GOT3 (cell line): ENCODE data around the gene ZNF423.
"Not testable (repeated sequence)": the region's sequence is repeated elsewhere in the genome, so short reads cannot be mapped to it uniquely, and the experiment has no call there.

Experiments
- DNase-seq: peaks from one replicate; lab custom pipeline; 2025; ENCODE audit warnings: mixed read lengths; lab: John Stamatoyannopoulos, UW

The ZNF423 gene

DNA sequence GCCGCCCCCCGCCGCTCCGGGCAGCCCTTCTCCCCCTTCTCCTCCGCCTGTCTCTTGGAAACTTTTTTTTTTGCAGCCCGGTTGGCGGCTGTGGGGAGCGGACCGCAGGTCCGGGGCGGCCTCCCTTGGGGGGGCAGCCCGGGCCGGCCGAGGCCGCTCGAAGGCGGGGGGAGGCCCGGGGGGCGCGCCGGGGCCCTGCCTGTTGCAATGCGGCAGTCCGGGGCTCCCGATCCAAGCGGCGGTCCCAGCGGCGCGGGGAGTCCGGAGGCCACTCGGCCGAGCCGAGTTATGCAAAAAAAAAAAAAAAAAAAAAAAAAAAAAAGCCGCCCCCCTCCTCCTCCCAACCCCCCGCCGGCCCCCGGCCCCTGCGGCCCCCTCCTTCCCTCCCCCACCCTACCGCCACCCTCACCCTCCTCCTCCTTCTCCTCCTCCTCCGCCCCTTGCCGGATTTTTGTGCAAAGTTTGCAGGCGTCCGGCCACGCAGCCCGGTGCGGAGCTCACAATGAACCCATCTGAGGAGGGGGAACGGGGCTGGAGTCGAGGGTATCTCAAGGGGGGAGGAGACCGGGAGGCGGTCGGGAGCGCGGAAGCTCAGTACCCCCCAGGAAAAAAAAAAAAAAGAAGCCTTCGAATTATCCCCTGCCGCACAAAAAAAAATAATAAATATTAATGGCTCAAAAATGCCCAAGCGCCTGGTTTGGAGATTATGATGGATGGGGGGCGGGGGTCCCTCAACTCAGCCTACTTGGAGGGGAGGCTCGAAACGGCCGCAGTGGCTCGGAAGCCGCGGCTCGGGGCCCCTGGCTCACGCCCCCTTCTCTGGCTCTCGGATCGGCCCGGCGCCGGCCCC, at the start of gene ZNF423:
Gene ZNF423, minus strand, starts transcription at position 291 of the 850 bp plus-strand sequence. CDS start 338 bp downstream, outside the sequence.
- DNase-seq = no peak

DNA sequence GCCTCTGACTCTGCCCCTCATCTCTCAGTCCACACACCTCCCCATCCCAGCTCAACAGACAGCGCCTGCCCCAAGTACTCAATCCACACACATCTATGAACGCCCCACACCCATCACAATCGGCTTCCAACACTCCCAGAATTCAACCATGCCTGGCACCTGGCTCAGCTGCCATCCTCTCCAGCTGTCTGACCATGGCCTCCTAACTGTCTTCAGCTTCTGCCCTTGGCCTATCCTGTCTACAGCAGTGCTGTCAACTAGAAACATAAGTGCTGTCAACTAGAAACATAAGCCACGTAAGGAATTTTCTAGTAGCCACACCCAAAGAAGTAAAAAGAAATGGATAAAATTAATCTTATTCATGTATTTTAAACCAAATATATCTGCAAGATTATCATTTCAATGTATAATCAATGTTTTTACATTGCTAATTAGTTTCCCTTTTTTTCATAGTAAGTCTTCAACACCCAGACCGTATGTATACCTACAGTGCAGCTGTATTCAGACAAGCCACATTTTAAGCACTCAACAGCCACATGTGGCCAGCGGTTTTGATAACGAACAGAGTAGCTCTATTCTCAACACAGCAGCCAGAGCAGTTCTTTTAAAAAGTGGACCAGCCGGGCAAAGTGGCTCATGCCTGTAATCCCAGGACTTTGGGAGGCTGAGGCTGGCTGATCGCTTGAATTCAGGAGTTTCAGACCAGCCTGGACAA, 48.6 kb upstream of the ZNF423 start:
- DNase-seq = no peak

DNA sequence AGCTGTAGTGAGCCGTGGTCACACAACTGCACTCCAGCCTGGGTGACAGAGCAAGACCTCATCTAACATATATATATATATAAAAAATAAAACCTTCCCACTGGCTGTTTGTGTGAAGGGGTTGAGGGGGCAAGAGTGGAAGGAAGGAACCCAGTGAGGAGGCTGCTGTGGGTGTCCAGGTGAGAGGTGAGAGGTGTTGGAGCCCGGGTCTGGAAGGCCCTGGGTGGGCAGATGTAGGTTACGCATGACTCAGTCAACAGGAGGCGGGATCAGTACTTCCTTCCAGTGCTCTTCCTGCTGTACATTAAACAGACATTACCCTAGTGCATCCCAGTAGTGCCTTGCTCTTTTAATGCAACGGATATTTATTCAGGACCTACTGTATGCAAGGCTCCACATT, 47.0 kb upstream of the ZNF423 start:
- no peak for DNase-seq

DNA sequence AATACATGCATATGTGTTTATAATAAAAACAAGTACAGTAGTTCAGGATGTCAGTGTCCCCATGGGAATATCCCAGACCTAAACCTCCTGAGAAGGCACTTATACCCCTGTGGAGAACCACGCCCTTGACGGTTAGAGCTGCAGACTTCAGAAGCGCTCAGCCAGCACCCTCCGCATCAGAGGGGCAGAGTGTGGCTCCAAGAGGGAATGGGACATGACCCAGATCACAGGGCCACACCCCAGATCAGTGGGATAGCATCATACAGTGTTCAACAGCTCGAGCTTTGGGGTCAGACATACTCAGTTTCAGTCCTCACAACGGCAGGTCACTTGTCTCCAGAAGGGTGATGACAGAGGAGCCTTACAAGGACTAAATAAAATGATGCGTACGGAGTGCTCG, 45.8 kb upstream of the ZNF423 start:
- no peak for DNase-seq

DNA sequence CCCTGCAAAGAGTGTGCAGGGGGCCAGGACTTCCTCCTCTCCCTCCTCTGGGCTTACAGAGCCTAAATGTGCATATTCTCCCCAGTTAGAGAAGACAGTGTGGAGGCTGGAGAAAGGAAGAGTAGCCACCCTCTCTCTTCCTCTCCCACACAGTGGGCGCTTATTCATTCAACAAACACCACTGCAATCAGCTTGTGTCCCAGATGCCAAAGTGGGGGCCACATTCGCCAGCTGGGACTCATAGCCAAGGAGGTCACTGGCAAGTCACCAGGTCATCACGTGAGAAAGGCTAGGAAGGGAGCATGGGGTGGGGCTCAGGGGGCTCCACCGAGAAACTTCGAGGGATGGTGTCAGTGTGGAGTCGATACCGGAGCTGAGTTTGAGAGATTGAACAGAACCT, 45.0 kb upstream of the ZNF423 start:
- DNase-seq = no peak

DNA sequence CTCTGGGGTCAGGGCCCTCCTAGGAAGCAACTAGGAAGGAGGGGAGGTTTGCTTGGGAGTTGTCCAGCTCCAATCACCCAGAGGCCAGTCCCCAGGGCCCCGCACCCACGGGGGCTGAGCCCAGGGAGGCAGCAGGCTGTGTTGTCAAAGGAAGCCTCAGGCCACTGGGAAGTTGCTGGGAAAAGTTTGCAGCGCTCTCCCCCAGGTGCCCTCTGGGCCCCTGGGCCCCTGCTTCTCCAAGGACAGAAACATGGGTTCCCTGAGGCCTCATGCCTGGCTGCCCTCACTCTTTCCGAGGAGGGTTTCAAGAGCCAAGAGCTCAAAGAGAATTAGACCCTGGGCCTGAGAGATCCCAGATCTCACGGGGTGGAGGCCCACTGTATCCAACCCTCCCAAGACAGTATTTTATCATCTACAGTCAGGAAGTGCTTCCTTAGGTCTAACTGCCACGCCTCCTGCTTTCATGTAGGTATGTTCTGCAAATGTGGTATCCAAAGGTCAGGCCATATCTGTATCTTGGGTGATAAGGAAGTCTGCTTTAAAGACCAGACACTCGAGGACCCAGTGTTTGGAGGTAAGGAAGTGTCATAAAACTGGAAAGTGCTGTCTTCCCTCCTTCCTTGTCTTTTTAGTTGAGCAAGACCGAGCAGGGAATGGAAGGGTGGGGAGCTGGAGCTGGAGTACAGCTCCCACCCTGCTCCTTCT, 44.2 kb upstream of the ZNF423 start:
- DNase-seq = no peak

DNA sequence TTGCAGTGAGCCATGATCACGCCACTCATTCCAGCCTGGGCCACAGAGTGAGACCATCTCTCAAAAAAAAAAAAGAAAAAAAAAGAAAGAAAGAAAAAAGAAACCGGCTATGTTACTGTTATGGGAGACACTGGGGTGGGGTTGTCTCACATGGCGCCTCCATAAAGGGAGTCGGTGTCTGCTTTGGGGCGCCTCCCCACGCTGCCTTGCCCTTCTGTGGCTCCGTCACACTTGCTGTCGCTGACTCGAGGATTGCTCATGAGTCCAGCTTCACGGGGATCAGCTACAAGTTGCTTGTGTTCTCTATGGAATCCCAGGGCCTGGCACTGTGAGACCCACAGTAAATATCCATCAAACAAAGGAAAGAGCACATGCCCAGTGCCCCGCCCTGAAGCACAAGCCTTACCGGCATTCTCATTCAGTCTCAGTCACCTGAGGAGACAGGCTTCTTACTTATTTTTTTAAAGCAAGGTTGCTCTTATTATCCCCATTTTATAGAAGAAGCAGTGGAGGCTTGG, 40.6 kb upstream of the ZNF423 start:
- DNase-seq = no peak

DNA sequence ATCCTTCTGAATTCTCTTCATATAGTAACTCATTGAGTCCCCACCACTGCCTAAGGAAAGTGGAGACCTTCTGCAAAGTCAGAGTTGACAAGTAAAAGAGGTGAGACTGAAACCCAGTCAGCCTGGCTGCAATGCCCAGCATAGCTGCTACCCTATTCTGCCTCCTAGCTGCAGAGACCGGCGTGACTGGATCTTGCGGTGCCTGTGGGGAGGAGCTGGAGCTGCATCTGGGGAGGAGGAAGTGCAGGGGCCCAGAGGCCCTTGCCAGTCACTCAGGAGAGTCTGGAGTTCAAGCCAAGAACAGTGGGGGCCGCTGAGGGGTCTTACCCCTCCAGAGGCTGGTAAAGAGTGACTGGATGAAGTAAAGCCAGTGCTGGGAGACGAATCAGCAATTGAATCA, 35.0 kb upstream of the ZNF423 start:
- no peak for DNase-seq

DNA sequence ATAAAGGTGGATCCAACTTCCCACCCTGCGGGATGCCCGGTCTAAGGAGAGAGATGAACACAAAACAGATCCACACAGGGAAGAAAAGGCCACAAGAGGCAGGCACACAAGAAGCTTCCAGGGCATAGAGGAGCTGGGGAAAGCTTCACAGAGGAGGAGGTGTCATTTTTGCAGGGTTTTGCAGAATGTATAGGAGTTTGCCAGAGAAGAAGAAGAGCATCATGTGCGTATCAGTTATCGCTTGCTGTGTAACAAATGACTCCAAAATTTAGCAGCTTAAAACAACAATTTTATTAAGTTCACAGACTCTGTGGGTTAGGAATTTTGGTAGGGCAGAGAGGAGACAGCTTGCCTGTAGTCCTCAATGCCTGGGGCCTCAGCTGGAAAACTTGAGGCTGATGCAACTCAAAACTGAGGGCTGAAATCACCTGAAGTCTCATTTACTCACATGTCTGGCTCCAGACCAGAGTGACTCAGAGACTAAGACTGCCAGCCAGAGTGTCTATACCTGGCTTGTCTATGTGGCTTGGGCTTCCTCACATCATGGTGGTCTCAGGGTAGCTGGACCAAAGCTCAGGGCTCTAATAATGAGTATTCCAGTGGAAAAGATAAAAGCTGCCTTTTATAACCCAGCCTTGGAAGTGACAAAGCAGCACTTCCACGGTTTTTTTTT, 33.9 kb upstream of the ZNF423 start:
- no peak for DNase-seq

DNA sequence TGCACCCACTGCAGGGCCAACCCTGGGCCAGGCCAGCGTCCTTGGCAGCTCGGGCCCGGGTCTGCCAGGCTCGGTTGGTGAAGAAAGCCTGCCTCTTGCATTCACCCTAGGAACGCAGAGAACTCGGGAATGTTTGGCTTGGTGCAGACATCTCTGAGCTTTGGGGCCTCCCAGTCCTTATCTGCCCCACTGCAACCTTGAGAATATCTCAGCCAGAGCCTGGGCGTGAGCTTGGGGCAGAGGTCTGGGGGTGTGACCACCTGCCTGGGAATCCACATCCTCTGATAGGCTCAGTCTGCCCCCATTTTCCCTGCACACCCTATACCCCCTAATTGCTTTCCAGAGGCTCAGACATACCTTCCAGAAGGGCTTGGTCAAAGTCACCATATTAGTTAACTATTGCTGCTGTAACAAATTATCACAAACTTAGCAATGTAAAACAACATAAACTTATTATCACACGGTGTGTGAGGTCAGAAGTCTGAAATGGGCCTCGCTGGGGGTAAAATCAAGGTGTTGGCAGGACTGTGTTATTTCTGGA, 30.7 kb upstream of the ZNF423 start:
- DNase-seq = no peak

DNA sequence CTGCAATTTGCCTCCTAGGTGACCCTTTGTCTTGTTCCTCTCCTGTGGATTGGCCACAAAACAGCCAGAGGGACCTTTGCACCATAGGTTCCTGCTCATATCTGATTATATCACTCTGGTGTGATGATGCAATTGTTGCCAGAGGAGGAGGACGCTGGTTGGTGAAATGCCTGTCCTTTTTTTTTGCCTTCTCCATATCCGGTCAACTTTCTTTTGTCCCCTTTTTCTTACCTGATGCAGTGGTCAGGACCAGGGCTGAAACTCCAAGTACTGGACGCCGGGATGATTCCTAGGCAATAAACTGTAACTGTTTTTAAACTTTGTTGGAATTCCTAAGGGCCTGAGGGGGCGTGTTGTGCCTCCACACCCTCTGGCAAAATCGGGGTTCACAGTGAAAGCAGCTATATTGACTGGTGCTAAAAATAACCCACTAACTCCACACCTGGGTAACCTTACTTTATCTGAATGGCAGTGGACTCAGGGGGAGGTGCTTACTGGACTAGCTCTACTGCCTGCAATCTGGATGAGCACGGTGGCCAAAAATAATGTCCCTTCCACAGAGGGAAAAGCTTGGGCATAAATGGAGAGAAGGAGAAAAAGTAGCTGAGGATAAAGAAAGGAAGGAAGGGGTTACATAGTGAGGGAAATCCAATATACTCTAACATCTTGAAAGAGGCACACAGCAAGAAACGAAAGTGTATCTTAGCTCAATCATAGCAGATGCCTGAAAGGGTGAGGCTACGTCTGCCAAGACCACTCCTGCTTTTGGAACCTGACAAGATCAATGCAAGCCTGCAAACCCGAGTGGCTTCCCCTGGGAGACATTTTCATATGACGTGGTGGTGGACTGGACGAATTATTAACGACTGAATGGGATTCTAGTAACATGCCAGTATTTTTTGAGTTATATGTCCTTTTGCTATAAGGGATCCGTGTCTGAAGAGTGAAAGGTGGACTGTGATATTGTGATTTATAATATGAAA, 28.4 kb upstream of the ZNF423 start:
- DNase-seq = no peak

DNA sequence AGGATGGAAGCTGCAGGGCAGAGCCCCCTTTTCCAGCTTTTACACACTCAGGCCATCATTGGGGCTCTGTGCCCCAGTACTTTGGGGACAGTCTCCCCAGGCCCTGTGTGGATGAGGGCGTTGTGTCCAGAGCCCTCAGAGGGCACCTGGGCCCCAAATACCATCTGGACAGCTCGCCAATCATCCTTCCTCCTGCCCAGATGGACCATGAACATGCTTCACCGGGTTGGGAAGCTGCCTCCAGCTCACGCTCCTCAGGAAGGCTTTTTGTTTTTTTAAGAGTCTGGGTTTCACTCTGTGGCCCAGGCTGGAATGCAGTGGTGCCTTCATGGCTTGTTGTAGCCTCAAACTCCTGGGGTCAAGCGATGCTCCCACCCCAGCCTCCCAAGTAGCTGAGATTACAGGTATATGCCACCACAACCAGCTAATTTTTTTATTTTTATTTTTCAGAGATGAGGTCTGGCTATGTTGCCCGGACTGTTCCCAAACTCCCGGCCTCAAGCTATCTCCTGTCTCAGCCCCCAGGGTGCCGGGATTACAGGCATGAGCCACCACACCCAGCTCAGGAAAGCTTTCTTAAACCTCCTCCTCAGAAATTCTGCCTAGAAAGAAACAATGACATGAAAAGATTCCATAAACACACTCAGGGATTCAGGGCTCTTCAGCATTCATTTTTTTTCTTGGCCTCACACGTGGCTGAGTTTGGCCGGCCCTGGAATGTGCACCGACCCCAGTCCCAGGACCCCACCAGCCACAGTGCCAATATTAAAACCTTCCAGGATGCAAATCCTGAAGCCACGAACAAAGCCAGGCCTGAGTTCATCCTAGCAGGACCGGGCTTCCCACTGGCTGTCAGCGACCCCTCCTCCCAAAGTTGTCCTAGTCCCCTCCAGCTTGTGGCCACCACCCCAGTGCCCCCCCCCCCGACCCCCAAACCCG, 27.4 kb upstream of the ZNF423 start:
- DNase-seq = no peak

DNA sequence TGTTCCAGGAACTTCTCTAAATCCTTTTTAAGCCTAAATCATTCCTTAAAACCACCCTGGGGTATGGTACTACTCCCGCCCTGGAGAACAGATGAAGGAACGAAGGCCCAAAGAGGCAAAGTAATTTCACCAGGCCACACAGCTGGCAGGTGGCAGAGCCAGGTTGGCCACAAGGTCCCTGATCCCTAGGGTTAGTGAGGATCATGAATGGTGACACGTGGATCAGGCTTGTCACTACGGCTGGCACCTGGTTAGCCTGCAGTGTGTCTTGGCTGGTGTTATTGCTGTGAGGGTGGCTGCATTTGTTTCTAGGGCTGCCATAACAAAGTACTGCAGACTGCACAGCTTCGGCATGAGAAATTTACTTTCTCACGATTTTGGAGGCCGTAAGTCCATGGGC, 26.0 kb upstream of the ZNF423 start:
- DNase-seq = no peak

DNA sequence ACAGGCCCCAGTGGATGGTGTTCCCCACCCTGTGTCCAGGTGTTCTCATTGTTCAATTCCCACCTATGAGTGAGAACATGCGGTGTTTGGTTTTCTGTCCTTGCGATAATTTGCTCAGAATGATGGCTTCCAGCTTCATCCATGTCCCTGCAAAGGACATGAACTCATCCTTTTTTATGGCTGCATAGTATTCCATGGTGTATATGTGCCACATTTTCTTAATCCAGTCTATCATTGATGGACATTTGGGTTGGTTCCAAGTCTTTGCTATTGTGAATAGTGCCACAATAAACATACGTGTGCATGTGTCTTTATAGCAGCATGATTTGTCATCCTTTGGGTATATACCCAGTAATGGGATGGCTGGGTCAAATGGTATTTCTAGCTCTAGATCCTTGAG, 22.6 kb upstream of the ZNF423 start:
- DNase-seq = not testable (repeated sequence)

DNA sequence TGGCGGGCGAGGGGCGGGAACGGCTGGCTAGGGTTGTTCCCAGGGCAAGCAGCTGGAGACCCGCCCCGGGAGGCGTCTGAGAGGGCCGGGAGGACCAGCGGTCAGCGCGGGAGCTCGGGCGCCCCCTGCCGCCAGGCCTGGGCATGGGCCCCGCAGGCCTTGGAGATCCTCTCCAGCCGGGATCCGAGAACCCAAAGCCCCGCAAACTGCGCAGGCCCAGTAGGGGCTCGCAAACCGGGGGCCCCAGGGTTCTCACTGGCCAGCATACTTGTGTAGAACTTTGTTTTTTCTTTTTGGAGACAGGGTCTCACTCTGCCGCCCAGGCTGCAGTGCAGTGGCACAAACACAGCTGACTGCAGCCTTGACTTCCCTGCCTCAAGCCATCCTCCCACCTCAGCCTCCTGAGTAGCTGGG, 20.8 kb upstream of the ZNF423 start:
- DNase-seq = no peak

DNA sequence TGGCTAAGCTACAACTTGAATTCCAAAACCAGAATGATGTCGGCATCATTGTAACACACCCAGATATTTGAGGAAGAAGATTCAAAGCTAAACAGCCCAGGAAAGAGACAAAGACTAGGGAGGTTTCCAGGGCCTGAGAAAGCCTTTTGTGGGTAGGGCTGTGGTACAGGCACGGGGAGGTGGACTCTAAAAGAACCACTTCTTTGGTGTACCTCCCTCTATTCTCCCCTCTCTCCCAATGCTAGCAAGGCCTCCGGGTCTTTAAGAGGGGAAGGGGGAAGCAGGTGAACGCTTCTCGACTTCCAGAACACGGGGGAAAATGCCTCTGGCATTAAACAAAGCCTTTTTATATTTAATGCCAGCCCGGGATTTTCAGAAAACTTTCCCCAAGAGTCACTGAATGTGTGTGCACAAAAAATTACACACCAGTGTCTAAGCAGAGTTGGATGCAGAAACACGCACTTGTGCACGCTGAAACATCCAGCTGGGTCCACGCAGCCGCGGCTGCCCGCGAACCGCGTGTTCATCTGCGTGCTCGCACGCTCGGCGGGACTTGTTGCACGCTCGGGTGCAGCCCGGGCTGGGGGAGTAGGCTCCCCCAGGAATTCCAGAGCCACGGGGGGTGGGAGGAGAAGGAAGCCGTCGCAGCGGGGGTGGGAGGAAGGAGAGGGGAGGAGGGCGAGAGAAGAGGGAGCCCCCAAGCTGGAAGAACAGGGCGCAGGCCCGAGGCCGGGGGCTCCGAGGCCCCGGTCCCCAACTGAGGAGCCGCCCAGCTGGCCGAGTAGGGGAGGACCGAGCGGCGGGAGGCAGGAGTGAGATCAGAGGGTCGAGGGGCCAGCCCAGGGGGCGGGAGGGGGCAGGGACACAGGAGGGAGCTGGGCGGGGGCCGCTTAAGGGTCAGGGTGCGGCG, 20.1 kb upstream of the ZNF423 start:
- no peak for DNase-seq

DNA sequence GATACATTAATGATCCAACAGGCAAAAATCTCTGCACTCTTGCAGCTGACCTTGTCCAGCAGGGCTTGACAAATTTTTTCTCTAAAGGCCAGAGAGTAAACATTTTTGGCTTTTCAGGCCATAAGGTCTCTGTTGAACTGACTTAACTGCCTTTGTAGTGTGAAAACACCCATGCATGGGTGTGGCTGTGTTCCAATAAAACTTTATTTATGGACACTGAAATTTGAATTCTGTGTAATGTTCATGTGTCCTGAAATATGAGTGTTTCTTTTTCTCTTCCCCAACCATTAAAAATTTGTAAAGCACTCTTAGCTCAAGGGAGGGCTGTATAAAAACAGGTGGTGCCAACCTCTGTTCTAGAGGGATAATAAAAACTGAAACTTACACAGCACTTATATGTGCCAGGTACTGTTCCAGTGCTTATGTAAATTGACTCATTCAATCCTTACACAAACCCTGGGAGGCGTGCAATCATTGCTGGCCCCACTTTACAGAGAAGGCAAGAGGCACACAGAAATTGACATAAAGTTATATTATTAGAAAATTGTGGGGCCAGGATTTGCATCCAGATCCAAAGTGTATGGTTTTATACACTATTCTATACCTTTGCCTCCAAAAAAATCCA, 18.8 kb upstream of the ZNF423 start:
- DNase-seq = no peak

DNA sequence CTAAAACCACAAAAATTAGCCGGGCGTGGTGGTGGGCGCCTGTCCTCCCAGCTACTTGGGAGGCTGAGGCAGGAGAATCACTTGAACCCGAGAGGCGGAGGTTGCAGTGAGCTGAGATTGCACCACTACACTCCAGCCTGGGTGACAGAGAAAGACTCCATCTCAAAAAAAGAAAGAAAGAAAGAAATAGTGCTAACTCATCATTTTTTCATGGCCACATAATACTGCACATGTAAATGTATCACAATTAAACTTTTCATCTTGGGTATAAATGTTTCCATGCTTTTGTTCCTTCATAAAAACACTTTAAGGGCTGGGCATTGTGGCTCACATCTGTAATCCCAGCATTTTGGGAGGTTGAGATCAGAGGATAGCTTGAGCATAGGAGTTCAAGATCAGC, 15.9 kb upstream of the ZNF423 start:
- DNase-seq = not testable (repeated sequence)
